ENCODE results near the gene MYO9A.

The MYO9A gene

GRCh38 chr15:71975816-71976150 is 142.2 kb downstream of the MYO9A start:
- in situ Hi-C loops (cut with HindIII; ENCODE audit: low sequenced_read_pairs) = no loop called here
- DNase-seq (ENCODE audit: low read depth) = no peak
- no peak for TF ChIP-seq CTCF (IDR thresholded peaks at IDR 0.05; ENCODE audit: low read depth, low read length, missing control alignments)
- H3K4me3 ChIP-seq (ENCODE audit: low read depth, low read length) = no peak overlapping the region

GRCh38 chr15:71974211-71974610 is 143.7 kb downstream of the MYO9A start:
- TF ChIP-seq CTCF (IDR thresholded peaks at IDR 0.05; ENCODE audit: low read depth, low read length, missing control alignments) = no peak
- DNase-seq (ENCODE audit: low read depth) = no peak
- in situ Hi-C loops (cut with HindIII; ENCODE audit: low sequenced_read_pairs) = no loop called here
- no peak overlapping the region for H3K4me3 ChIP-seq (ENCODE audit: low read depth, low read length)

- in situ Hi-C loops (cut with HindIII; ENCODE audit: low sequenced_read_pairs) = no loop called here
- DNase-seq (ENCODE audit: low read depth) = no peak
- H3K4me3 ChIP-seq (ENCODE audit: low read depth, low read length) = no peak overlapping the region
- no peak for TF ChIP-seq CTCF (IDR thresholded peaks at IDR 0.05; ENCODE audit: low read depth, low read length, missing control alignments)
Measured at GRCh38 chr15:71973366-71973765, 144.6 kb downstream of the MYO9A start.

GRCh38 chr15:71971905-71972304 is 146.0 kb downstream of the MYO9A start:
- TF ChIP-seq CTCF (IDR thresholded peaks at IDR 0.05; ENCODE audit: low read depth, low read length, missing control alignments) = no peak

GRCh38 chr15:71970435-71970834 is 147.5 kb downstream of the MYO9A start:
- no peak for TF ChIP-seq CTCF (IDR thresholded peaks at IDR 0.05; ENCODE audit: low read depth, low read length, missing control alignments)
- no peak for DNase-seq (ENCODE audit: low read depth)
- no peak overlapping the region for H3K4me3 ChIP-seq (ENCODE audit: low read depth, low read length)
- in situ Hi-C loops (cut with HindIII; ENCODE audit: low sequenced_read_pairs) = no loop called here

More at GRCh38 chr15:71971905-71972304, 146.0 kb downstream of the MYO9A start:
- no peak for DNase-seq (ENCODE audit: low read depth)
- in situ Hi-C loops (cut with HindIII; ENCODE audit: low sequenced_read_pairs) = no loop called here
- no peak overlapping the region for H3K4me3 ChIP-seq (ENCODE audit: low read depth, low read length)

- in situ Hi-C loops (cut with HindIII; ENCODE audit: low sequenced_read_pairs) = no loop called here
- TF ChIP-seq CTCF (IDR thresholded peaks at IDR 0.05; ENCODE audit: low read depth, low read length, missing control alignments) = no peak
Measured at GRCh38 chr15:71962537-71962936, 155.4 kb downstream of the MYO9A start.

GRCh38 chr15:71957026-71957425 is 160.9 kb downstream of the MYO9A start:
- no peak for DNase-seq (ENCODE audit: low read depth)
- in situ Hi-C loops (cut with HindIII; ENCODE audit: low sequenced_read_pairs) = no loop called here
- TF ChIP-seq CTCF (IDR thresholded peaks at IDR 0.05; ENCODE audit: low read depth, low read length, missing control alignments) = no peak
- H3K4me3 ChIP-seq (ENCODE audit: low read depth, low read length) = no peak overlapping the region

More at GRCh38 chr15:71962537-71962936, 155.4 kb downstream of the MYO9A start:
- no peak for DNase-seq (ENCODE audit: low read depth)
- no peak overlapping the region for H3K4me3 ChIP-seq (ENCODE audit: low read depth, low read length)

Measured in astrocyte of the cerebellum (primary cell).